GM21825 (cell line): ENCODE data around the gene SPANXC.
"Not testable (repeated sequence)": the region's sequence is repeated elsewhere in the genome, so short reads cannot be mapped to it uniquely, and the experiment has no call there.

Source experiments
- ATAC-seq: cut with Tn5 transposase; IDR thresholded peaks from one replicate; pipeline ENCODE4 v1.9.1; 2021; ENCODE audit warnings: mild to moderate bottlenecking, moderate library complexity; ENCODE audit not compliant: unreplicated experiment

Gene SPANXC

DNA sequence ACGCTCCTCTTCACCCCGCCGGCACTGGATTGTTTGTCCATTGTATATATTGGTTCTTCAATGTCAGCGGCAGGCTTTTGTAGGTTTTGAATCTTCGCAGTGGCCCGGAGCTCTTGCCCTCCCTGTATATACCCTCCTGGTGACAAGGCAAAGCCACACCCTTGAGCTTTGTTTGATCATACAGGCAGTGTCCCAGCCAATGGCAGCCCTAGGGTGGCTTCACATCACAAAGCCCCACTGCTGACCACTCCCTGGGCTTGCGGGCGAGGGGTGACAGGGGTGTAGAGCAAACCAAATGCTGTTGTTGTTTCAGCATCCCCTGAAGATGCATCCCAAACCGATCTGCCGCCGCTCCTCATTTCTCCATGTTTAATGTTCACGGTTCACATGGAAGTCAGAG lies at the start of gene SPANXC:
Gene SPANXC, minus strand, starts transcription at position 101 of the 400 bp plus-strand sequence. Its CDS starts 60 bp downstream, at position 41.
- not testable (repeated sequence) for ATAC-seq

DNA sequence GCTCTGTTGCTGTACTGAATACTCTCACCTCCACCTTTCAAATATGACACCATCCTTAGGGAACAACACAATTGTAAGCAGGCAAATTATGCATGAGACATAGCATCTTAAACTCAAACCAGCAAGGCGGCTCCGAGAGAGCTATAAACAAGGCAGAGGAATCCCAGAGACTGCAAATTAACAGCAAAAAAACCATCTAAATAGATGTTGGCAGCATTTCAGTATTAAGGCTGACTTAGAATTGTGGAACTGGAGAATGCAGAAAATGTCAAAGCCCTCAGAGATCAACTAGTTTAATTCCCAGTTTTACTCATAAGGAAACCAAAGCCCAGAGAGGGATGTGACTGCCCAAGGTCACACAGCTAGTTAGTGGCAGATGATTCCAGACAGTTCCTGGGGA lies 37.2 kb upstream of the SPANXC start:
- ATAC-seq, result no peak

DNA sequence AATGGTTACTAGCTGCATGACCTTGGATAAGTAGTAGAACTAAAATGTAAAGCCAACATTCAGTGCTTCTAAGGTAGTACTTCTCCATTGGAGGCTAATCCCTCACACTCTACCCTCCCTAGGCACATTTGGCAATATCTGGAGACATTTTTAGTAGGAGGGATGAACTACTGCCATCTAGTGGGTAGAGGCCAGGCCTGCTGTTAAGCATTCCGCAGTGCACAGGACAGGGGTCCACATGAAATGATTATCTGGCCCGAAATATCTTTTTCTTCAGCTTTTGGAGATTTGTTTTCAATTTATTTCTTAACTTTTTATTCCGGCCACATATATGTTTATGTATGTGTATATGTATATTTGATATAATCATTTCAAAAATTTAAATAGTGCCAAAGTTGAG lies 36.0 kb upstream of the SPANXC start:
- no peak for ATAC-seq

GRCh38 chrX:141258080-141258479 lies 15.8 kb upstream of the SPANXC start:
- ATAC-seq, result no peak

GRCh38 chrX:141221611-141222010 lies 20.7 kb downstream of the SPANXC start:
- no peak for ATAC-seq

GRCh38 chrX:141220342-141221008 lies 21.8 kb downstream of the SPANXC start:
- ATAC-seq, result no peak

GRCh38 chrX:141214196-141214595 lies 28.1 kb downstream of the SPANXC start:
- ATAC-seq, result no peak

DNA sequence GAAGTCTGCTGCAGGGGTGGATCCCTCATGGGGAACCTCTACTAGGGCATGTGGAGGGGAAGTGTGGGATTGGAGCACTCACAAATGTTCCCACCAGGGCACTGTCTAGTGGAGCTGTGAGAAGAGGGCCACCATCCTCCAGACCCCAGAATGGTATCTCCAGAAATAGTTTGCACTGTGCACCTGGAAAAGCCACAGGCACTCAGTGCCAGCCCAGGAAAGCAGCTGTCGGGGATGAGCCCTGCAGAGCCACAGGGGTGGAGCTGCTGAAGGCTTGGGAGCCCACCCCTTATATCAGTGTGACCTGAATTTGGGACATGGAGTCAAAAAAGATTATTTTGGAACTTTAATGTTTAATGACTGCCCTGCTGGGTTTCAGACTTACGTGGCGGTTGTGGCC lies 40.4 kb downstream of the SPANXC start:
- ATAC-seq, result no peak
